ENCODE results near the gene CACNA1E. TPM values are rescaled to one million over a fixed set of nuclear protein-coding genes. Genes with fewer than 3 reads are reported as not detected.
A peak's percentile ranks its signal among the peaks of the same experiment; 100 is the strongest.

Gene CACNA1E
- polyA plus RNA-seq: not detected

DNA sequence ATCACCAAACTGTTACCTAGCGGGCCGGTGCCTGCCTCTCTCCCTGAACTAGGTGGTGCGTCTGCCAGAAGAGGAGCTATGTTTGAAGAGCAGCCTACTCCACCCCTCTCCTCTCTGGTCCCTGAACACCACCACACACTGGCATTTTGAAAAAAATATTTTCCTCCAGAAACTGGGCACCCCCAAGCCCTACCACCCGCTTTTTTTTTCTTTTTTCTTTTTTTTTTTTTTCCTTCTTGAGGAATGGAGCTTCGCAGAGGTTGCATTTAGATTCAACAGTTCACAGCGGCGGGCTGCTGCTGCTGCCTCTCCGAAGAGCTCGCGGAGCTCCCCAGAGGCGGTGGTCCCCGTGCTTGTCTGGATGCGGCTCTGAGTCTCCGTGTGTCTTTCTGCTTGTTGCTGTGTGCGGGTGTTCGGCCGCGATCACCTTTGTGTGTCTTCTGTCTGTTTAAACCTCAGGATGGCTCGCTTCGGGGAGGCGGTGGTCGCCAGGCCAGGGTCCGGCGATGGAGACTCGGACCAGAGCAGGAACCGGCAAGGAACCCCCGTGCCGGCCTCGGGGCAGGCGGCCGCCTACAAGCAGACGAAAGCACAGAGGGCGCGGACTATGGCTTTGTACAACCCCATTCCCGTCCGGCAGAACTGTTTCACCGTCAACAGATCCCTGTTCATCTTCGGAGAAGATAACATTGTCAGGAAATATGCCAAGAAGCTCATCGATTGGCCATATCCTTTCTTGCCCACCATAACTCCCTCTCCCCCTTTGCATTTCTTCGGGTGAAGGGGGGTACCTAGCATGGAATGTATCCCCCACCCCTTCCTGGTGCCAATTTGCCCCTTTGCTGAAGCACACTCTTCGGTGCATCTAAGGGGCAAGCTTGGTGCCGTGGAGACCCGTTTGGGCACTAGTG is at the start of gene CACNA1E:
TSS of gene CACNA1E (plus strand) at position 233 of the 911 bp plus-strand sequence. CDS start at position 461, 228 bp downstream.
- Mint-ChIP-seq H3K27ac (no peak within 1 kb of the TSS), H3K36me3 (no peaks in the 10 kb centered on the region), H3K27me3 (ENCODE audit: low read depth in 3 of 3) (peaks cover 17 to 41% (median 28%) of the 10 kb centered on the region in 3 donors), H3K9me3 (peaks cover 0 to 11% (median 0%) of the 10 kb centered on the region in 6 donors), H3K4me3 (peak within 1 kb of the TSS in 1 of 5 donors; percentile 38), H3K4me1 (no peaks in the 10 kb centered on the region)
- DNase-seq: no peak

DNA sequence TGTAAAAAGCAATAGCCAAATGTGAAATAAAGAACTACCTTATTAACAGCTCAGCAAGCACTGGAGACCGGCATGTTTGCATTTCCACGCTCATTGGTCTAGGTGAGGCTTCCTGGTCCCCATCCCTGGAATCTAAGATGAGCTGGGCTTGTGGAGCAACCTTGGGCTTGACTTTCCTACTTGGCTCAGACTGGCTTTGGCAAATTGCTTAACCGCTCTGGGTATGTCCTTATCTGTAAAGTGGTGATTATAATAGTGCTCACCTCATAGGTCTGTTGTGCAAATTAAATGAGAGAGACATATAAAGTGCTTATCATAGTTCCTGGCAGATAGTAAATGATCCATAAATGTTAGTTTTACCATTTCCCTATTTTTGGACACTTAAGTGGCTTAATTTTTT is 49.4 kb upstream of the CACNA1E start:
- no peak overlapping the region for H3K27ac Mint-ChIP-seq
- H3K9me3 Mint-ChIP-seq: peaks cover 0 to 5% (median 0%) of the 10 kb centered on the region in 6 donors
- H3K27me3 Mint-ChIP-seq (ENCODE audit: low read depth in 3 of 3): peaks cover 2 to 7% (median 6%) of the 10 kb centered on the region in 3 donors
- no peak overlapping the region for H3K4me3 Mint-ChIP-seq
- no peaks in the 10 kb centered on the region for H3K36me3 Mint-ChIP-seq
- no peak for DNase-seq
- no peaks in the 10 kb centered on the region for H3K4me1 Mint-ChIP-seq

DNA sequence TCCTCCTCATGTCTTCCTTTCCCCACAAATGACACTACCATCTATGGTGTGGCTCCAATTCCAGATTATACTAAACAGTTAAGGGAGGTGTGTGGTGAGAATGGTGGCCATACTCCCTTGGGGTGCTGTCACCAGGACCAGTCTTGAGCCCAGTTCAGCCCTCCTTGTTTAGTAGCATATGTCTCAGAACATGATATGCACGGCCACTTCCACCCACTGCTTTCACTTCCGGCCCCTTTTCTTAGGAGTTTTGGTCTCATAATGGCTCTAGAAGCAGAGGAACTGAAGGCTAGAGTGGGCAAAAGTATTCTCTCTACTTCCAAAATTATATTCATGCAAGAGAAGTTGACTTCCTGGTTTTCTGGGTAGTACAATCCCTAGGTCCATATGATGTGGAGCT is 45.3 kb upstream of the CACNA1E start:
- peaks cover 0 to 5% (median 0%) of the 10 kb centered on the region in 6 donors for H3K9me3 Mint-ChIP-seq
- peaks cover 6 to 9% (median 6%) of the 10 kb centered on the region in 3 donors for H3K27me3 Mint-ChIP-seq (ENCODE audit: low read depth in 3 of 3)
- DNase-seq: no peak
- H3K36me3 Mint-ChIP-seq: no peaks in the 10 kb centered on the region
- no peaks in the 10 kb centered on the region for H3K4me1 Mint-ChIP-seq
- H3K4me3 Mint-ChIP-seq: no peak overlapping the region
- no peak overlapping the region for H3K27ac Mint-ChIP-seq

DNA sequence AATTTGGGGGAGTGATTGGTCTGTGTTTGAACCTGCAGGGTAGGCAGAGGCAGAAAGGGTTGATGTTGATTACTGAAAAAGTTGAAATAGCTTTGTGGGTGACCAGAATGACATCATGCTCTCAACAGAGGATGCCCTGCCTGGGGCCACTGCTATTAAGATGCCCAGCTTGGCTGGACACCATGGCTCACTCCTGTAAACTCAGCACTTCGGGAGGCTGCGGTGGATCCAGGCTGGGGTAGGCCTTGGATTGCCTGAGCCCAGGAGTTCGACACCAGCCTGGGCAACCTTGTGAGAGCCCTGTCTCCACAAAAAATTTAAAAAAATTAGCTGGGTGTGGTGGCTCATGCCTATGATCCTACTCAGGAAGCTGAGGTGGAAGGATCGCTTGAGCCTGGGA is 42.8 kb upstream of the CACNA1E start:
- DNase-seq: no peak
- Mint-ChIP-seq H3K9me3 (no peaks in the 10 kb centered on the region), H3K4me3 (no peak overlapping the region), H3K27ac (no peak overlapping the region), H3K27me3 (ENCODE audit: low read depth in 3 of 3) (peaks cover 4 to 10% (median 7%) of the 10 kb centered on the region in 3 donors), H3K4me1 (no peaks in the 10 kb centered on the region), H3K36me3 (no peaks in the 10 kb centered on the region)

DNA sequence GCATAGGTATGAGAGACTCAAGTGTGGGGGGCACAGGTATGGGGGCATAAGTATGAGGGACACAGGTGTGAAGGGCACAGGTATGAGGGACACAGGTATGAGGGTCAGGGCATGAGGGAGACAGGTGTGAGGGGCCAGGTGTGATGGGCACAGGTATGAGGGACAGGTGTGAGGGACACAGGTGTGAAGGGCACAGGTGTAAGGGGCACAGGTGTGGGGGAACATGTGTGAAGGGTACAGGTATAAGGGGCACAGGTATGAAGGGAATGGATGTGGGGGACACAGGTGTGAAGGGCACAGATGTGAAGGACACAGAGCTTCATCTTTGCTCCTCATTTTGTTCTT is 41.2 kb upstream of the CACNA1E start:
- no peak overlapping the region for H3K27ac Mint-ChIP-seq
- H3K27me3 Mint-ChIP-seq (ENCODE audit: low read depth in 3 of 3): peaks cover 3 to 10% (median 7%) of the 10 kb centered on the region in 3 donors

DNA sequence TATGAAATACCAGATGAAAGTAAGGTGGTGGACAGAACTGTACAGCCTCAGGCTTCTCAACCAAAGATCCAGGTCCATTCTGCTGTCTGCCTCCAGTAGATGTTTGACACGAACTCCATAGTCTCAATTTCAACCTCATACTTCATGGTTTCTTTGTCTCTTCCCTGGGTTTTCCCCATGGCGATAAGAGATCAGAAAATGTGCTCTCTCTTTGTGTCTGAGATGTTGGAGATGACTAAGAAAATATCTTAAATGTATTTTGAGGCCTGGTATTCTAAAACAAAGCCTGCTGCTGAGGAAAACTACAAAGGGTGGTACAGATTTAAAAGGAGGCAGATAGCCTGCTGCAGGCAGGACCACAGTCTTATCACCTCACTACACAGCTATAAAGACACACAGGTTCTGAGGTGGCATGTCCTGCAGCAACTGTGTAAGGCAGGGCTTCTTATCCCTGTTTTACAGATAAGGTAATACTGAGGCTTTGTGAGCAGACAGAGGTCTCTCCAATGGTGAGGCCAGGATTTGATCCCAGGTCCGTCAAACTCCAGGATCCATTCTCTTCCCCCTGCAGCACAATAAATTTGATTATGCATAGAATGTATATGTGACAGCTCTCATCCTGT is 40.0 kb upstream of the CACNA1E start:
- Mint-ChIP-seq H3K27ac (no peak overlapping the region), H3K4me1 (no peaks in the 10 kb centered on the region), H3K27me3 (ENCODE audit: low read depth in 3 of 3) (peaks cover 2 to 10% (median 7%) of the 10 kb centered on the region in 3 donors), H3K36me3 (no peaks in the 10 kb centered on the region), H3K9me3 (no peaks in the 10 kb centered on the region), H3K4me3 (no peak overlapping the region)
- no peak for DNase-seq

More for the DNA sequence above, 41.2 kb upstream of the CACNA1E start:
- H3K4me3 Mint-ChIP-seq: no peak overlapping the region
- no peak for DNase-seq
- no peaks in the 10 kb centered on the region for H3K4me1 Mint-ChIP-seq
- no peaks in the 10 kb centered on the region for H3K36me3 Mint-ChIP-seq
- H3K9me3 Mint-ChIP-seq: no peaks in the 10 kb centered on the region

DNA sequence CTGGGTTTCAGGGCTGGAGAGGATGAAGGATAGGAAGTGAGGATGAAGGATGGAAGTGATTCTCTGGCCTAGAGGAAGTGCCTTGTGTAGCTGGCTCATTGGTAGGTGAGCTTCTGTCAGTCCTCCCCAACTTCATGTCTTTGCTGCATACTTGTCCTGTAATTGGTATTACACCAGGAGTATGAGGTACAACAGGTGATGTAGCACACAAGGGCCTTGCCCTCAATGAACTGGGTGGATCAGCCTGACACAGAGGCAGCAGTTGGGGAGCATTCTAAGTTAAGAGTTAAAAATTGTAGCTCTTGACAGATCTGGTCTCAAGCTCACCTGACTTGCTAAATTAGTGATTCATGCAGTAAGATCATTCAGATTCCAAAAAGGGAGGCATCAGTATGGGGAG is 37.9 kb upstream of the CACNA1E start:
- H3K27ac Mint-ChIP-seq: no peak overlapping the region
- no peaks in the 10 kb centered on the region for H3K4me1 Mint-ChIP-seq
- no peaks in the 10 kb centered on the region for H3K36me3 Mint-ChIP-seq
- DNase-seq: no peak
- peaks cover 0 to 8% (median 2%) of the 10 kb centered on the region in 3 donors for H3K27me3 Mint-ChIP-seq (ENCODE audit: low read depth in 3 of 3)
- no peaks in the 10 kb centered on the region for H3K9me3 Mint-ChIP-seq
- H3K4me3 Mint-ChIP-seq: no peak overlapping the region

DNA sequence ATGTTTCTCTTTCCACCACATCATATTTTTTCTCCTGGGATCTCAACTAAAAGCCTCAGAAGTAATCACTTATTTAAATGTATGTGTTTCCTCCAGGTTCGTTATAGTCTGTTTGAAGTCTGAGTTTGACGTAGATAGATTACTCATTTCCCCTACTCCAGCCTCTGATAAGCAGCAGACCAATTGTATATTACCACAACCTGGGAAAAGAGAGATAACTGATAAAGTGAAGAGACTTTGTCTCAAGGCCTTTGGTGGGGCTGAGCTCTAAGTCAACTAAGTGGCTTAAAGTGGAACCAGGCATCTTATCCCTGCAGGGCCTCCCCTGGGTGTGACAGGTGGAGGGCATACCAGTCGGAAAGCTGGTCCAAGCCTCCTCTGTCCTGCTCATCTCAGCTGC is 34.9 kb upstream of the CACNA1E start:
- Mint-ChIP-seq H3K27ac (no peak overlapping the region), H3K4me3 (no peak overlapping the region), H3K4me1 (no peaks in the 10 kb centered on the region), H3K9me3 (no peaks in the 10 kb centered on the region), H3K36me3 (no peaks in the 10 kb centered on the region), H3K27me3 (ENCODE audit: low read depth in 3 of 3) (peaks cover 0 to 4% (median 2%) of the 10 kb centered on the region in 3 donors)
- DNase-seq: no peak

DNA sequence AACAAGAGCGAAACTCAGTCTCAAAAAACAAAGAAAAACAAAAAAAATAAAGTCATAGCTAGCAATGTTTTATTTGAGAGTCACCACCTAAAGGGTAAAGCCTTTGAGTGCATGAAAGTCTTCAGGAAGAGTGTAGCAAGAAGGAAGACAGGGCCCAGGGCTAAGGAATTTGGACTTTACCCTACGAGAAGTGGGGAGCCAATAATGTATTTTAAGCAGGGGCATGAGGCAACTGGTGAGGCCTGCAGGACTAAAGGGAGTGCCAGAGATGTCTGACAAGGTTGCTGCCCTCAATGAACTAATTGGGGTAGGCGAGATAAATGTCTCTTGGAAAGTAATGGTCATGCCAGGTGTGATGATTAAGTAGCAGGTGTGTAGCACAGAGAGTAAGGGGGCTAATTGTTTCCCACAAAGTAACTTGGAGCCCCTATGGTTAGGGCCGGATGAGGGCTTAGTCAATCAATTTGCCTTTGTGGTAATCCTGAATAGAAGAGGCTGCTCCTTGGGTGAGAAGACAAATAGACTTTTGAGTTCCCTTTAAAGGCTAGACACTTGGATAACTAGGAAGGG is 31.6 kb upstream of the CACNA1E start:
- Mint-ChIP-seq H3K4me1 (no peaks in the 10 kb centered on the region), H3K9me3 (peaks cover 0 to 6% (median 2%) of the 10 kb centered on the region in 6 donors)

DNA sequence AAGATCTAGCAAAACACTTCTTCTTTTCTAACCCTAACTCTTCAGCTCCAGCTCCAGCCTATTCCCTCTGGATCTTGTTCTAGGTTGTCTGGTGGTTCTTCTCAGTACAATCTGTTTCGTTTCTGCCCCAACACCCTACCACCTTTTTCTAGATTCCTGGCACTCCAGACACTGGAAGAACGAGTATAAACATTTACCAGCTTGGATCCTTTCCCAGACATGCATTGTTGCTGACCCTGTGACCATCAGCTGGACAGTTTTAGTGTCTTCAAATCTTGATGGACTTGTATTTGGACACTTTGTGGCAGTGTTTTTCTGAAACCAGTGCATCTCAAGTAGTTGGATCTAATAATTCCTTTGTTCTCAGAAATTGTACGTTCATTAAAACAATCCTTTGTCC is 30.6 kb upstream of the CACNA1E start:
- Mint-ChIP-seq H3K27me3 (ENCODE audit: low read depth in 3 of 3) (peaks cover 0 to 3% (median 2%) of the 10 kb centered on the region in 3 donors), H3K9me3 (peaks cover 0 to 12% (median 4%) of the 10 kb centered on the region in 6 donors), H3K4me1 (no peaks in the 10 kb centered on the region), H3K36me3 (no peaks in the 10 kb centered on the region), H3K27ac (no peak overlapping the region), H3K4me3 (no peak overlapping the region)
- no peak for DNase-seq

More for the DNA sequence above, 31.6 kb upstream of the CACNA1E start:
- Mint-ChIP-seq H3K36me3 (no peaks in the 10 kb centered on the region), H3K4me3 (no peak overlapping the region), H3K27ac (no peak overlapping the region), H3K27me3 (ENCODE audit: low read depth in 3 of 3) (peaks cover 0 to 4% (median 2%) of the 10 kb centered on the region in 3 donors)
- no peak for DNase-seq

DNA sequence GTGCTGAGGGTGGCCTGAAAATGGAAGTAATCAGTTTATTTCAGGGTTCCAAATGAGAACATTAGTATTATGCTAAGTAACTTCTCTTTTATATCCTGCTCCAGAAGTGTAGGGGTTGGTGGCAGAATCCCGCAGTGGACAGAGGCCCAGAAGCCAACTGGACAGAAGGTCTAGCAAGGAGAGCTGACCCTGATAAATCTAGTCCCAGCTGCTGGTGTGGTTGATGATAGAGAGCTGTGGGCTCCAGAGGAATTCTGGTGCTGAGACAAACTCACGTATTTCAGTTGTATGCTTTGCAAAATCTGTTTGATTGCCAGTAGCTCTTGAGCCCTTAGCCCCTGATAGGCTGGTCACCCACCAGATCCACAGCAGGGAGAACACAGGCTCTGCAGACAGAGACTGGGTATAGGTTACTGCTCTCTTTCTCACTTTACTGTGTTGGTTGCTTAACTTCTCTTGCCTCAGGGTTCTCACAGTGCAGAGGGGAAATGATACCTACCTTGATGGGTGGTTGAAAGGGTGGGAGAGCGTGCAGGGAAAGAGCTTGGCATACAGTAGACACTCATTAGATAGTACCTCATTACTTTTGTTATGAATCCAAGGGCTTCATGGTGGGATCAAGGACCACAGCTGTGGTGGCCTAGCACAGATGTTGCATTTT is 29.6 kb upstream of the CACNA1E start:
- H3K27me3 Mint-ChIP-seq (ENCODE audit: low read depth in 3 of 3): peaks cover 0 to 6% (median 2%) of the 10 kb centered on the region in 3 donors
- no peaks in the 10 kb centered on the region for H3K4me1 Mint-ChIP-seq
- H3K27ac Mint-ChIP-seq: no peak overlapping the region
- peaks cover 0 to 12% (median 4%) of the 10 kb centered on the region in 6 donors for H3K9me3 Mint-ChIP-seq
- DNase-seq: no peak
- no peak overlapping the region for H3K4me3 Mint-ChIP-seq
- no peaks in the 10 kb centered on the region for H3K36me3 Mint-ChIP-seq

DNA sequence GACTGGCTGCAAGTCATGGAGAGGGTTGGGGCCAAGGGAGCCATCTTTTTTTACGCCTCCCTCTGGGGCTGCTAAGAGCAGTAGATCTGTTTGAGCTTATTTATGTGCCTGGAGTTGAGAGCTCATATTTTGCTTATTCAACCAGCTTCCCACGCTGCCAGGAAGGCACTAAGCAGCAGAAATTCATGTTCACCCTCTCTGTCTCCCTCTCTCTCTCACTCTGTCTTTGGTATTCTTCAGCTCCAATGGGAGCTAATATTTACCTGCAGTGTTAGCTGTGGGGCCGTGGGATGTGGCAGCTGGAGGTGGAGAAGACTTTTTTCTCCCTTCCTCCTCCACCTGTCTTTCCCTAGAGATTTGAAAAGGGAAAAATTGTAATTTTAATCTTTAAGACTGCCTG is 26.8 kb upstream of the CACNA1E start:
- H3K4me1 Mint-ChIP-seq: no peaks in the 10 kb centered on the region

DNA sequence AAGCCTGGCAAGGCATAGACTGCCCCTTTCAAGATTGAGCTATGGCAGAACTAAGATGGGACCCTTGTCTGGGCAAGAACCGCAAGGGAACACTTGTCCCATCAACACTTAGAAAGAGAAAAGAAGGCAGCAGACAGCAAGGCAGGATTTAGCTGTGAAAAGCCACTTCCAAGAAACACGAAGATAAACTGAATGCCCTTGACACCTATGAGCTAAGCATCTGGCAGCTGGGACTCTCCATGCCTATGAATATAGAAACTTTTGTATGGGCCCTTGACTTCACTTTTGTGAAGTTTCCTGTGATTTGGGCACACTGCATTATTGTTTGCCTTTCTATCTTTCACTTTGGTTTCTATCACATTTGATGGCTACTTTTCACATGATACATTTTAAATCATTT is 24.9 kb upstream of the CACNA1E start:
- H3K27ac Mint-ChIP-seq: no peak overlapping the region
- peaks cover 0 to 12% (median 4%) of the 10 kb centered on the region in 6 donors for H3K9me3 Mint-ChIP-seq
- no peaks in the 10 kb centered on the region for H3K4me1 Mint-ChIP-seq
- H3K36me3 Mint-ChIP-seq: no peaks in the 10 kb centered on the region
- peaks cover 2 to 6% (median 3%) of the 10 kb centered on the region in 3 donors for H3K27me3 Mint-ChIP-seq (ENCODE audit: low read depth in 3 of 3)
- H3K4me3 Mint-ChIP-seq: no peak overlapping the region
- DNase-seq: no peak

More for the DNA sequence above, 26.8 kb upstream of the CACNA1E start:
- H3K27ac Mint-ChIP-seq: no peak overlapping the region
- no peaks in the 10 kb centered on the region for H3K36me3 Mint-ChIP-seq
- no peak overlapping the region for H3K4me3 Mint-ChIP-seq
- DNase-seq: no peak
- H3K9me3 Mint-ChIP-seq: peaks cover 0 to 12% (median 4%) of the 10 kb centered on the region in 6 donors
- H3K27me3 Mint-ChIP-seq (ENCODE audit: low read depth in 3 of 3): peaks cover 0 to 6% (median 2%) of the 10 kb centered on the region in 3 donors
